OCI-LY7 (cell line): ENCODE measurements around the gene LRRC2.

Experiments
- CTCF ChIP-seq: fragments of 200-600 bp; sonication (generic); conservative IDR thresholded peaks from 2 replicates; pipeline ENCODE4 v1.5.1; 2014; ENCODE audit warnings: mild to moderate bottlenecking, antibody characterized with exemption, low read length, moderate library complexity, mixed read lengths
- EZH2phosphoT487 ChIP-seq: fragments of 200-600 bp; sonication (generic); IDR thresholded peaks from 2 replicates; pipeline ENCODE4 v1.6.1; 2018; ENCODE audit warnings: low read depth, borderline replicate concordance, mild to moderate bottlenecking, mixed run types, antibody characterized with exemption, low read length, moderate library complexity, mixed read lengths

- TF ChIP-seq CTCF (no peak), EZH2phosphoT487 (no peak)
Measured at GRCh38 chr3:46561951-46562350, 4.2 kb downstream of the LRRC2 start.
